Measurements from ENCODE around the gene BCL2L2. TPM values are rescaled to one million over a fixed set of nuclear protein-coding genes. Genes with fewer than 3 reads are reported as not detected.

BCL2L2 gene
- total and polyA plus RNA-seq, 2 of the 8 experiments (the other 6 are each of a cell fraction or from before 2014, with no cell fraction given) = 9.3 to 13.8 TPM

DNA sequence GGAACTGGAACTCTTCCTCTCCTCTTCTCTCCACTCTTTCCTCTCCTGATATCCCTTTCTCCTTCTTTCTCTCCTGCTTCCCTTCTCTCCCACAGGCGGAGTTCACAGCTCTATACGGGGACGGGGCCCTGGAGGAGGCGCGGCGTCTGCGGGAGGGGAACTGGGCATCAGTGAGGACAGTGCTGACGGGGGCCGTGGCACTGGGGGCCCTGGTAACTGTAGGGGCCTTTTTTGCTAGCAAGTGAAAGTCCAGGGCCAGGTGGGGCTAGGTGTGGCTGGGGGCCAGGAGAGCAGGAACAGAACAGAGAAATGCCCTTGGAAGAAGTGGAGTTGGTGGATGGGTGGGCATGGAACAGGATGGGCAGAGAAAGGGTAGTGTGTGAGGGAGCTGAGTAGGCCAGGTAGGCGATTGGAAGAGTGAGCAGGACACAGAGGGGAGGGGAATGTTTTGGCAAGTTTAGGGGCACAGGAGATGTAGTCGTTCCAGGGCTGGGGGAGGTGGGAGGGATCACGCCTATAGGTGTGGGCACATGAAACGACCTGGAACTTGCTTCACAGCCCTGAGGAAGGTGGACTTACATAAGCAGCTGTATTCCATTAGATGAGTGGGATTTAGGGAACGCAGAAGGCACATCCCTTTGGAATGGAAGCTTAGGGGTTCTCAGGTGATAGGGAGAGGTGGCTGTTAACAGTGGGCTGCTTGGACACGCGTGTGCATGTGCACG lies 2.2 kb downstream of the BCL2L2 start (continued):
- TF ChIP-seq SAP30 (IDR thresholded peaks at IDR 0.05; ENCODE audit: insufficient read depth, insufficient replicate concordance, low read length) (no peak), SP1 (IDR thresholded peaks at IDR 0.05; ENCODE audit: low read depth, low read length) (no peak), RFX5 (IDR thresholded peaks at IDR 0.05; ENCODE audit: borderline replicate concordance, low read depth, low read length) (no peak), GABPA (IDR thresholded peaks at IDR 0.05; ENCODE audit: borderline replicate concordance, insufficient read depth, low read length) (no peak), CHD7 (IDR thresholded peaks at IDR 0.05; ENCODE audit: insufficient replicate concordance, low read length) (no peak), POLR2AphosphoS5 (IDR thresholded peaks at IDR 0.05; ENCODE audit: low read depth, low read length) (no peak)
- TF ChIP-seq, protein P1, sequence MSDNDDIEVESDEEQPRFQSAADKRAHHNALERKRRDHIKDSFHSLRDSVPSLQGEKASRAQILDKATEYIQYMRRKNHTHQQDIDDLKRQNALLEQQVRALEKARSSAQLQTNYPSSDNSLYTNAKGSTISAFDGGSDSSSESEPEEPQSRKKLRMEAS (IDR thresholded peaks at IDR 0.05) = no peak

Measured in H1 (cell line).